DOHH2 (cell line): ENCODE results near the gene CNTN4.

ENCODE experiments used
- H3F3A ChIP-seq: fragments of 200-600 bp; sonication (generic), shearing (Covaris generic); 2 replicates; pipeline ENCODE4 v1.6.0; 2016; ENCODE audit warnings: antibody characterized with exemption, mild to moderate bottlenecking; ENCODE audit not compliant: control insufficient read depth, insufficient read depth
- H3K27ac ChIP-seq: fragments of 200-600 bp; sonication (generic); 2 replicates; pipeline ENCODE4 v1.5.1; 2014; ENCODE audit warnings: low read depth, mild to moderate bottlenecking, low read length, moderate library complexity
- H3K27me3 ChIP-seq: fragments of 200-600 bp; sonication (generic); 2 replicates; pipeline ENCODE4 v1.6.1; 2014; ENCODE audit warnings: mild to moderate bottlenecking, low read length, mixed read lengths; ENCODE audit not compliant: control insufficient read depth
- H3K36me3 ChIP-seq: fragments of 200-600 bp; sonication (generic); 2 replicates; pipeline ENCODE4 v1.6.1; 2014; ENCODE audit warnings: mild to moderate bottlenecking, low read length, moderate library complexity, mixed read lengths; ENCODE audit not compliant: control insufficient read depth
- H3K4me1 ChIP-seq: fragments of 200-600 bp; sonication (generic); 2 replicates; pipeline ENCODE4 v1.6.1; 2014; ENCODE audit warnings: mild to moderate bottlenecking, low read length, mixed read lengths; ENCODE audit not compliant: control insufficient read depth
- H3K4me2 ChIP-seq: fragments of 200-600 bp; sonication (generic); 2 replicates; pipeline ENCODE4 v1.6.0; 2014; ENCODE audit warnings: mild to moderate bottlenecking, low read length, moderate library complexity
- H3K4me3 ChIP-seq: fragments of 200-600 bp; sonication (generic); 2 replicates; pipeline ENCODE4 v1.5.1; 2014; ENCODE audit warnings: mild to moderate bottlenecking, low read length, mixed read lengths
- H3K79me2 ChIP-seq: fragments of 200-600 bp; sonication (generic); 2 replicates; pipeline ENCODE4 v1.6.1; 2014; ENCODE audit warnings: mild to moderate bottlenecking, low read length, mixed read lengths; ENCODE audit not compliant: control insufficient read depth
- H3K9me2 ChIP-seq: fragments of 200-600 bp; sonication (generic); replicated peaks from 2 replicates; pipeline ENCODE4 v1.6.1; 2014; ENCODE audit warnings: mild to moderate bottlenecking, low read length, mixed read lengths; ENCODE audit not compliant: control insufficient read depth
- H3K9me3 ChIP-seq: fragments of 200-600 bp; sonication (generic); 2 replicates; pipeline ENCODE4 v1.6.1; 2014; ENCODE audit warnings: antibody characterized with exemption, low read length, mixed read lengths; ENCODE audit not compliant: control insufficient read depth, insufficient read depth
- H4K20me1 ChIP-seq: fragments of 200-600 bp; sonication (generic); 2 replicates; pipeline ENCODE4 v1.6.0; 2014; ENCODE audit warnings: low read depth, mild to moderate bottlenecking, antibody characterized with exemption, low read length, moderate library complexity; ENCODE audit not compliant: control insufficient read depth, insufficient read depth
- EZH2phosphoT487 ChIP-seq: fragments of 200-600 bp; sonication (generic); IDR thresholded peaks from 2 replicates; pipeline ENCODE4 v1.6.1; 2017; ENCODE audit warnings: borderline replicate concordance, mild to moderate bottlenecking, antibody characterized with exemption, low read length, moderate library complexity, mixed read lengths
- TF ChIP-seq, protein P1 (sequence below): fragments of 200-600 bp; sonication (generic); IDR thresholded peaks from one replicate; pipeline ENCODE4 v1.5.1; 2014; ENCODE audit warnings: antibody characterized with exemption, mild to moderate bottlenecking, low read depth, low read length; ENCODE audit not compliant: poor library complexity, severe bottlenecking

Gene CNTN4

DNA sequence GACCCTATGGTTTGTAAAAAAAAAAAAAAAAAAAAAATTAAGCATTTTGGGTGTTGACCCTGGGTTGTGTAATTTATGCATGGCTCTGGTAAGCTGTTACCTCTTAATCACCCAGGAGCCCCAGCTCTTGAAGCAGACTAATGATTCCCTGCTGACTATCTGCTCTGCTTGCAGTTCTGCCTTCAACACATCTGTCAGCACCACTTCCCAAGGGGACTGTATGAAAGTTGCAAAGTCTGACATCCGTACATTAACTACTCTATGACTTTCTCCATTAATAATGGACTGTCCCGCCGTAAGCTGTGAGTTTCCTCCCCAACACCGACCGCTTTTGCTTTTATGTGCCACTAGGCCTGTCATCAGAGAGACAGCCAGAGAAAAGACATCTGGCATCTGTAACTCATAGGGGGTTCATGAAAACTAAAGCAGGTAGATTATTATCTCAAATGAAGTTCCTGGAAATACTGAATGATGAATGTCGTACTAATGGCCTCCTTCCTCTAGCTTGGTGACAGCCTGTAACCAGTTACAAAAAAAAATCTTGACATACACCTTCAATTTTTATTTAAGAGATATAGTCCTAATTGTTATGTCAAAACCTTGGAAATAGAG, 740.0 kb downstream of the CNTN4 start:
- Histone ChIP-seq H3K4me3 (no peak overlapping the region), H3F3A (no peaks in the 10 kb centered on the region), H3K27ac (no peak overlapping the region), H3K36me3 (no peaks in the 10 kb centered on the region), H4K20me1 (no peaks in the 10 kb centered on the region), H3K4me2 (no peak overlapping the region), H3K9me2 (no peaks in the 10 kb centered on the region), H3K9me3 (no peaks in the 10 kb centered on the region), H3K79me2 (no peaks in the 10 kb centered on the region), H3K4me1 (no peaks in the 10 kb centered on the region), H3K27me3 (no peaks in the 10 kb centered on the region)
- TF ChIP-seq EZH2phosphoT487: no peak
- TF ChIP-seq, protein P1, sequence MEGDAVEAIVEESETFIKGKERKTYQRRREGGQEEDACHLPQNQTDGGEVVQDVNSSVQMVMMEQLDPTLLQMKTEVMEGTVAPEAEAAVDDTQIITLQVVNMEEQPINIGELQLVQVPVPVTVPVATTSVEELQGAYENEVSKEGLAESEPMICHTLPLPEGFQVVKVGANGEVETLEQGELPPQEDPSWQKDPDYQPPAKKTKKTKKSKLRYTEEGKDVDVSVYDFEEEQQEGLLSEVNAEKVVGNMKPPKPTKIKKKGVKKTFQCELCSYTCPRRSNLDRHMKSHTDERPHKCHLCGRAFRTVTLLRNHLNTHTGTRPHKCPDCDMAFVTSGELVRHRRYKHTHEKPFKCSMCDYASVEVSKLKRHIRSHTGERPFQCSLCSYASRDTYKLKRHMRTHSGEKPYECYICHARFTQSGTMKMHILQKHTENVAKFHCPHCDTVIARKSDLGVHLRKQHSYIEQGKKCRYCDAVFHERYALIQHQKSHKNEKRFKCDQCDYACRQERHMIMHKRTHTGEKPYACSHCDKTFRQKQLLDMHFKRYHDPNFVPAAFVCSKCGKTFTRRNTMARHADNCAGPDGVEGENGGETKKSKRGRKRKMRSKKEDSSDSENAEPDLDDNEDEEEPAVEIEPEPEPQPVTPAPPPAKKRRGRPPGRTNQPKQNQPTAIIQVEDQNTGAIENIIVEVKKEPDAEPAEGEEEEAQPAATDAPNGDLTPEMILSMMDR: no peak

DNA sequence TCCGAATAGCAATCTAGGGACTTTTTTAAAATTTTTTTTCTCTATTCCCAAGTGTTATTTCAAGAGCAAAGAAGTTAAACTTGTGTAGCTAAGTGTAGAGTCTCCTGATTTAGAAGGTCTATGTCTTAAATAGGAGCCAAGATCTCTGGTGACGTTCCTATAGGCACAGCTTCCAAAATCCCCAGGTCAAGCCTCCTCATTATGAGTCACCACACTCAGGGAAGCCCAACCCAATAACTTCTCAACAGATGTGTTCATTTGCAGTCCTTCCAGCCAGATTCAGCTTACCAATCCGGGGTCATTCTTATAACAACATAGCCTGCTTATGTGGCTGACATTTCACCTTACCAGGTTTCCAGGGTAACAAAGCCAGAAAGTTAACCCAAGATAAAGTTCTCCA, 741.2 kb downstream of the CNTN4 start:
- H3K4me2 ChIP-seq: no peak overlapping the region
- no peaks in the 10 kb centered on the region for H3K9me2 ChIP-seq
- no peaks in the 10 kb centered on the region for H3K27me3 ChIP-seq
- no peak for TF ChIP-seq EZH2phosphoT487
- TF ChIP-seq, protein P1: no peak
- no peaks in the 10 kb centered on the region for H3F3A ChIP-seq
- no peaks in the 10 kb centered on the region for H3K4me1 ChIP-seq
- no peaks in the 10 kb centered on the region for H3K36me3 ChIP-seq
- H3K9me3 ChIP-seq: no peaks in the 10 kb centered on the region
- no peaks in the 10 kb centered on the region for H3K79me2 ChIP-seq
- no peaks in the 10 kb centered on the region for H4K20me1 ChIP-seq
- no peak overlapping the region for H3K27ac ChIP-seq
- H3K4me3 ChIP-seq: no peak overlapping the region

DNA sequence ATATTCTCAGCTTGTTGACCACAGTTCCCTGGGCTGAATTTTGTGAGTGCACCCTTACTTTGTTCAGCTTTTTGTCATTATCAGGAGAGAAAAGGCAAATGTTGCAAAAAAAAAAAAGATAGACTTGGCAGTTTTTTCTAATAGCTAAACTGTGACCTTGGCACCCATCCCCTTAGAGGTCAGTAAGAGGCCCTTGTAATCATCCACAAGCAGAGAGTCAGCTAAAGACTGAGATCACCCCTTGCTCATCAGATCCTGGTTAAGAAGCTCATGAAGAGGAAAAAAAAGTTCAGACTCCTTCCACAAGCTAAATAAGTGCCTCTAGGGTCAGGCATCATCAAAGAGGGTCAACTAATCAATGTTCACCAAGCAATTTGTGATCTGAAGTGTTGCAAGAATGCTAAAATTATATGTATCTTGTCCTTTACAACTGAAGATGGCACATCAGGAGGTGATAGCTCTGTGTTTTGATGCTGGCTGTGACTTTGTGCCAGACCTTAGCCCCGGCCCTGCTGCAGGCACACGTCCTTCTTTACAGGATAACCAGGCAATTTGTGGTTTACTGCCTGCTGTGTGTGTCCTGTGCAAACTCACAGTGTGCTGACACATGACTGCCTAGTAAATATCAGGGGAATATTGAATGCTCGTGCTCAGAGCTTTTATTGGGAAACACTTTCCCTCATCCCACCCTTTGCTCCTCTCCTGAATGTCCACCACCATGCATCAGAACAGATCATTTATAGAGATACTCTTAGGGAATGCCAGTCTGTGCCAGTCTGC, 748.6 kb downstream of the CNTN4 start:
- H4K20me1 ChIP-seq: no peaks in the 10 kb centered on the region
- H3K9me2 ChIP-seq: no peaks in the 10 kb centered on the region
- no peaks in the 10 kb centered on the region for H3K4me1 ChIP-seq
- H3K4me2 ChIP-seq: no peak overlapping the region
- H3K79me2 ChIP-seq: no peaks in the 10 kb centered on the region
- no peaks in the 10 kb centered on the region for H3K36me3 ChIP-seq
- H3K27me3 ChIP-seq: no peaks in the 10 kb centered on the region
- TF ChIP-seq, protein P1: no peak
- TF ChIP-seq EZH2phosphoT487: no peak
- H3K9me3 ChIP-seq: no peaks in the 10 kb centered on the region
- H3K27ac ChIP-seq: no peak overlapping the region
- no peak overlapping the region for H3K4me3 ChIP-seq
- no peaks in the 10 kb centered on the region for H3F3A ChIP-seq
